Measurements from ENCODE around the gene NCDN. TPM values are rescaled to one million over a fixed set of nuclear protein-coding genes. Genes with fewer than 3 reads are reported as not detected.
A peak's percentile ranks its signal among the peaks of the same experiment; 100 is the strongest.

The NCDN gene
- total RNA-seq, 4 donors from 2014 or later, result 16.6 to 41.2 (median 24.3) TPM

DNA sequence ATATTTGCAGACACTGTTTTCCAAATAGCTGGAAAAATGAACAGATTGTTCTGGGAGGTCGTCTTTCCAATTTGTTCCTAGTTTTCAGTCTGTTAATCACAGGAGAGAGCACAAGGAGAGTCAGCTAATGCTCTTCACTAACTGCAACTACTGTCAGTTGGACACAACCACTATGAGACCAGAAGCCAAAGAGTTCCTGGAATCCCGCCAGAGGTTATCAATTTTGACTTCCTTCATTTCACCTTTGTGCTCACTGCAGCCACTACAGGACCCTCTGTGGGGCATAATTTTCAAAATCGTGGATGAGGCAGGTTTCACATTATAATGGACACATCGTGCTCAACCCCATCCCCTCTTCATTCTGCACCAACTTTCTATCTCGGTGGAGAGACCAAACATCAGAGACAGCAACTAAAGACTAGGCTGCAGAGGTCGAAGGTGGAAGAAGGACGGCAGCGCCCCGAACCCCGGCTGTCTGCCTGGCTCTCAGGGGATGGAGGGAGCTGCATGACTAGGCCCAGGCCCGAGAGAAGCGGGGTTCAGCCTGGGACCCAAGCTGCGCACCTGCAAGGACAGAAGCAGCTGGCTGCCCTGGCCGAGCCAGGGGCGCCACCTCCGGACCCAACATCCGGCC, 998 bp upstream of the NCDN start:
- Histone ChIP-seq H3K4me1 (peaks cover 0 to 80% (median 36%) of the 10 kb centered on the region in 3 donors), H3K27ac (peak overlapping the region; percentile 91 to 98 (median 96)), H3K4me3 (peak overlapping the region; percentile 74 to 95), H3K36me3 (peaks cover 0 to 27% of the 10 kb centered on the region in 2 donors), H3K27me3 (no peaks in the 10 kb centered on the region), H3K9me3 (no peaks in the 10 kb centered on the region)
- 2 to 3% methylated on average over 5 to 8 of the region's 17 CpGs for WGBS, 2 donors (ENCODE audit: low coverage in 1 of 2)
- TF ChIP-seq POLR2A (IDR thresholded peaks at IDR 0.05) (no peak), POLR2AphosphoS5 (IDR thresholded peaks at IDR 0.05) (no peak), CTCF (IDR thresholded peaks at IDR 0.05) (no peak), EP300 (IDR thresholded peaks at IDR 0.05) (no peak)
- ATAC-seq, result no peak

DNA sequence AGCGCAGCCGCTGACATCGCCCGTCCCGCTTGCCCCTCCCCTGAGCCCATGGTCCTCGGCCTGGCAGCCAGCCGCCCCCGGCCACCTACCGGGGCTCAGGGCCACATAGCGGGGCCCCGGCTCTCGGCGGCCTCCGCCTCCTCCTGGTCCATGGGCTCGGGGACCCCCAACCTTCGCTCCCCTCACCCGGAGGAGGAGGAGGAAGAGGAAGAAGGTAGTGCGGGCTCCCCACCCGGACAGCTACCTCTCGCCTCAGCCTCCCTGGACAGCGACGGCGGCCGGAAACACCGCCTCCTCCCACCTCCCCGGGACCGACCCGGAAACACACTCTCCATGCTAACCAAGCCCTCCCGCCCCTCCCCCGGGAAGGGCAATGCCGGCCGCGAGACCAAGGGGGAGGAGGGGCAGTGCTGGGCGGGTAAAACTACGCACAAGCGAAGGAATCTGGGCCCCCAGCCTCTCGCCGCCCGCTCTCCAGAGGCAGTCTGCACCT, 435 bp upstream of the NCDN start, which contains the start of gene KIAA0319L:
KIAA0319L (minus strand) TSS at position 286 of the 493 bp plus-strand sequence. CDS start 2,912 bp downstream, outside the sequence.
- peaks cover 0 to 86% (median 36%) of the 10 kb centered on the region in 3 donors for H3K4me1 ChIP-seq
- no peaks in the 10 kb centered on the region for H3K27me3 ChIP-seq
- peak within 1 kb of the TSS; percentile 74 to 95 for H3K4me3 ChIP-seq
- H3K9me3 ChIP-seq, result no peaks in the 10 kb centered on the region
- TF ChIP-seq POLR2AphosphoS5 (IDR thresholded peaks at IDR 0.05), result peak; percentile 52
- no peak for TF ChIP-seq EP300 (IDR thresholded peaks at IDR 0.05)
- peak; percentile 37 to 53 for TF ChIP-seq POLR2A (IDR thresholded peaks at IDR 0.05)
- TF ChIP-seq CTCF (IDR thresholded peaks at IDR 0.05), result peak in 2 of 4 experiments; percentile 10 to 26
- H3K27ac ChIP-seq, result peak within 1 kb of the TSS; percentile 91 to 98 (median 96)
- ATAC-seq, result peak; percentile 92
- H3K36me3 ChIP-seq, result peaks cover 0 to 27% of the 10 kb centered on the region in 2 donors
- WGBS, 2 donors (ENCODE audit: low coverage in 1 of 2), result no CpG with 5 or more reads among the region's 39 CpGs

DNA sequence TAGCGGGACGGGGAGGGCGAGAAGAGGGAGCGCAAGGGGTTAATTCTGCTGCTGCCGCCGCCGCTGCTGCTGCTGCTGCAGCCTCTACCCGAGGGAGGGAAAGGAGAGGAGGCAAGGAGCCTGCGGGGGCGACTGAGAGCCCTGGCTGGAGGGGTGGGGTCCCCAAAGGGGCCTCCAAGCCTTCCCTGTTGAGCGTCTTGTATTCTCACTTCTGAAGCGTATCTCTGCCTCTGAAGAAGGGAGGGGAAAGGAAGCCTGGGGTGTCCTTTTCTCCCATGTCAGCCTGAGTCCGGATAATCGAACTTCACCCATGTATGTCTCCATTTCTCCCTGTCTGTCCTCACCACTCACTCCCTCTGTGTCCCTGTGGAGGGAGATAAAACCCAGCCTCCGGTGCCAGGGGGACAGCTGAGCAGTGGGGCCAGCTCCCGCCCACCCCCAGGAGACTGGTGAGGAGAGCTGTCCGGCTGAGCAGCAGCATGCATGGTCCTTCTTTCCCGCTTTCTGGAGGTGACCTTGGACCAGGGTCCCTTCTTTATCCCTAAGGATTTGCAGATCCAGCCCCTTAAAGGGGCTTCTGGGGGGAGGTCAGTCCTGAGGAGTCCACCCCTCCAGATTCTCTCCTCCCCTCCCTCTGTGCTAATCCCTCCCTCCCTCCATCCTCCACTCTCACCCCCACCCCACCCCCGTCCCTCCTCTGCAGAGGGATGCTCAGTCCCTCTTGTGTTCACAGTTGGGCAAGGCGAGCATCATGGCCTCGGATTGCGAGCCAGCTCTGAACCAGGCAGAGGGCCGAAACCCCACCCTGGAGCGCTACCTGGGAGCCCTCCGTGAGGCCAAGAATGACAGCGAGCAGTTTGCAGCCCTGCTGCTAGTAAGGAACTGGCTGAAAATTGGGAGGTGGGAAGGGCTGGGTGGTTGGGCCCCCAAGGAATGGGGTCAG, 1.0 kb downstream of the NCDN start:
- Histone ChIP-seq H3K4me1 (peaks cover 0 to 78% (median 36%) of the 10 kb centered on the region in 3 donors), H3K27ac (peak overlapping the region; percentile 91 to 98 (median 96)), H3K36me3 (peaks cover 0 to 27% of the 10 kb centered on the region in 2 donors), H3K9me3 (no peaks in the 10 kb centered on the region), H3K4me3 (peak overlapping the region; percentile 74 to 95), H3K27me3 (no peaks in the 10 kb centered on the region)
- ATAC-seq, result no peak
- WGBS, 2 donors (ENCODE audit: low coverage in 1 of 2), result 0 to 12% methylated on average over 5 to 6 of the region's 26 CpGs
- TF ChIP-seq POLR2A (IDR thresholded peaks at IDR 0.05) (no peak), EP300 (IDR thresholded peaks at IDR 0.05) (no peak), CTCF (IDR thresholded peaks at IDR 0.05) (no peak), POLR2AphosphoS5 (IDR thresholded peaks at IDR 0.05) (no peak)

DNA sequence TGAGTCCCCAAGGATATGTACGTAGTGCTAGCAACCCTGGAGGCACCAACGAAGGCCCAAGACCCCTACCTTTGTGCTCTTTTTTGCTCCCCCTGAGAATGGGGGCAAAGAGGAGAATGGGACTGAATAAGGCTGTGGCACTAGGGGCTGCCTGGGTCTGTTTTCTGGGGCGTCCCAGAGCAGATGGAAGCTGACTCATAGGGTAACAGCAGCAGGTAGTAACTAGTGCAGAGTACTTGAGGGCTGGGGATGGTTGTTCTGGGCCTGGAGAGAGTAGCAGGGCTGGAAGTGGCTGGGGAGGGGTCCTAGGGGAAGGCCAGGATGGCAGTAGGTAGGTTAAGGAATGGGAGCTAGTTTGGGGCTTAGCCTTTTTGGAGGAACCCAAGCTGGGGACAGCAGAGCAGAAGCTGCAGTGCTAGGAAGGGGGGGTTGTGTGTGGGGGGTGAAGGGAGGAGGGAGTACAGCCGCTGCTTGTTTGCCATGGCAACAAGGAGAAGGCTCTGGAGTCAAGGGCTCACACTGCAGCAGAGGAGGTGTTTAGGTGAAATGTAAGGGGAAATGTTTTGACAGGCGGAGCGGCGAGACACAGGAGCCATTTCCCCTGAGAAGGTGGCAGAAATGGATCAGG, 1.8 kb downstream of the NCDN start:
- Histone ChIP-seq H3K36me3 (peaks cover 0 to 29% of the 10 kb centered on the region in 2 donors), H3K4me1 (peaks cover 0 to 70% (median 36%) of the 10 kb centered on the region in 3 donors), H3K4me3 (no peak overlapping the region), H3K9me3 (no peaks in the 10 kb centered on the region), H3K27me3 (no peaks in the 10 kb centered on the region), H3K27ac (peak overlapping the region in 3 of 4 donors; percentile 94 to 98 (median 97))
- TF ChIP-seq EP300 (IDR thresholded peaks at IDR 0.05) (no peak), CTCF (IDR thresholded peaks at IDR 0.05) (no peak), POLR2AphosphoS5 (IDR thresholded peaks at IDR 0.05) (no peak), POLR2A (IDR thresholded peaks at IDR 0.05) (no peak)
- WGBS, 2 donors (ENCODE audit: low coverage in 1 of 2), result 61 to 70% methylated on average over 4 to 5 of the region's 7 CpGs
- no peak for ATAC-seq

Measured in gastroesophageal sphincter (tissue), 4 donors.